ENCODE measurements around the gene CCL22.
"Not testable (repeated sequence)": the region's sequence is repeated elsewhere in the genome, so short reads cannot be mapped to it uniquely, and the experiment has no call there.

The CCL22 gene

GRCh38 chr16:57396786-57397185 lies 38.2 kb downstream of the CCL22 start:
- no peak for DNase-seq

- DNase-seq: not testable (repeated sequence)
Observed at GRCh38 chr16:57397493-57397892, 38.9 kb downstream of the CCL22 start.

DNA sequence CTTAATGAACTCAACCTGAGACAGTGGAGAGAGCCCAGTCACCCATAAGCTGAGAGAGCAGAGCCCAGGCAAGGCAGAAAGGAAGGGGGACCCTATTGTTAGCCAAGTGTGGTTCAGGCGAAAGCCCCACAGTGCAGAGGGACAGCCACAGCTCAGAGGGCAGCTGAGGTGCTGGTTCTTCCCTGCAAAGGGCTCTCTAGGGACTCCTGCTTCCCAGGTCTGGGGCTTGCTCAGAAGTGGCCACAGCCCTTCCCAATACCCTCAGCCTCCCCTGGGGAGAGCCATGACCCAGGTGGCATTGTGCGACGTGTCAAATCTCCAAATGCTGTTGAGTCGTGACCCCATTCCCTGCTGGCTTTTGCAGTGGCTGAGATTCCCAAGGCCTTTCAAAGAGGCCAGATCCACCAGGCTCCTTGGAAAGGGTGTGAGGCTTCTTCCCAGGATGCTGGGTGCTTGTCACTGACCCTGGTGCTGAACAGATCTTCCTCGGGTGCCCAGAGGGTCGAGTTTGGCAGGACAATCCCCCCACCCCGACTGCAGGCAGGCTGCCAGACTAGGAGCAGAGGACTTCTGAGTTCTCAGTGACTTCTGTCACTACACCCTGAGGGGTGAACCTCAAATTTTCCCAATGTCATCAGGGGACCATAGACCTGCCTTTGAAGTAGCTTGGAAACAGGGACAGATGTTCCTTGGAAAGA lies 43.5 kb downstream of the CCL22 start:
- no peak for DNase-seq

- no peak for DNase-seq
Observed at GRCh38 chr16:57403965-57404817, 45.6 kb downstream of the CCL22 start, which contains the start of gene CCL17. Gene CCL17 (plus strand): TSS chr16:57404767. CDS start chr16:57413933, 9,166 bp downstream.

GRCh38 chr16:57405097-57405496 lies 46.5 kb downstream of the CCL22 start:
- DNase-seq: no peak

- DNase-seq: no peak
Observed at GRCh38 chr16:57406881-57407280, 48.3 kb downstream of the CCL22 start.

DNA sequence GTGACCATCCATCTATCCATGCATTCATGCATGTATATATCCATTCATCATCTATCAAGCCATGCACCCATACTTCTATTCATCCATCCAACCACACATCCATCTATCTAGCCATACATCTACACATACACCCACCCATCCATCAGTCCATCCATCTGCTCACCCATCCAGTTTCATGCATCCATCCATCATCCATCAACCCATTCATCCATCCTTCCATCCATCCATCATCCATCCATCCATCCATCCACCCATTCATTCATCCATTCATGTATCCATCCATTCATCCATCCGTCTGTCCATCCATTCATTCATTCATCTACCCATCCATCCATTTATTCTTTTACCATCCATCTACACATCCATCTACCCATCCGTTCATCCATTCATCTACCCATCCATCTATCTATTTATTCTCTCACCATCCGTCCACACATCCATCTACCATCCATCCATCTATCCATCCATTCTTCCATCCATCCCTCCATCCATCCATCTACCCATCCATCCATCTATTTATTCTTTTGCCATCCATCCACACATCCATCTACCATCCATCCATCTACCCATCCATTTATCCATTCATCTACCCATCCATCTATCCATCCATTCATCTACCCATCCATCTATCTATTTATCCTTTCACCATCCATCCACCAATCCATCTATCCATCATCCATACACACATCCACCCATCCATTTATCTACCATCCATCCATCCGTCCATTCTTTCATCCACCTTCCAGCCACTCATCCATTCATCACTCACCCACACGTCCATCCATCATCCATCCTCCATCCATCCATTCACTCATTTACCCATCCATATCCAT lies 49.2 kb downstream of the CCL22 start:
- no peak for DNase-seq

DNA sequence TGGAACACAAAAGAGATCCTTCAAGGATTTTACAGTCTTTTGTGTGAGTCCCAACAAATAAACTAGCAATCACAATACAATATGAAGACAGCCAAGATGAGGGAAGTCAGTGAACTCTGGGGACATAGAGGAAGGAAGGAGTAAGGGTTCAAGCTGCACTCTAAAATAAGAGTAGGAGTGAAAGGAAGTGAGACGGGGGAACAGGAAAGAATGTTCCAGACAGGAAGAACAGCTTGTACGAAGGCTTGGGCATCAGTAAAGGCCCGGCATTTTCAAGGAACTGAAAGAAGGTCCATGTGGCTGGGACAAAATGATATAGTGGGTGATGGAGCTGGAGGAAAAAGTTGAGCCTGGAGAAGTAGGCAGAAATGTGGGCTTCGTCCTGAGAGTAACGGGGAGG lies 50.5 kb downstream of the CCL22 start:
- no peak for DNase-seq

DNA sequence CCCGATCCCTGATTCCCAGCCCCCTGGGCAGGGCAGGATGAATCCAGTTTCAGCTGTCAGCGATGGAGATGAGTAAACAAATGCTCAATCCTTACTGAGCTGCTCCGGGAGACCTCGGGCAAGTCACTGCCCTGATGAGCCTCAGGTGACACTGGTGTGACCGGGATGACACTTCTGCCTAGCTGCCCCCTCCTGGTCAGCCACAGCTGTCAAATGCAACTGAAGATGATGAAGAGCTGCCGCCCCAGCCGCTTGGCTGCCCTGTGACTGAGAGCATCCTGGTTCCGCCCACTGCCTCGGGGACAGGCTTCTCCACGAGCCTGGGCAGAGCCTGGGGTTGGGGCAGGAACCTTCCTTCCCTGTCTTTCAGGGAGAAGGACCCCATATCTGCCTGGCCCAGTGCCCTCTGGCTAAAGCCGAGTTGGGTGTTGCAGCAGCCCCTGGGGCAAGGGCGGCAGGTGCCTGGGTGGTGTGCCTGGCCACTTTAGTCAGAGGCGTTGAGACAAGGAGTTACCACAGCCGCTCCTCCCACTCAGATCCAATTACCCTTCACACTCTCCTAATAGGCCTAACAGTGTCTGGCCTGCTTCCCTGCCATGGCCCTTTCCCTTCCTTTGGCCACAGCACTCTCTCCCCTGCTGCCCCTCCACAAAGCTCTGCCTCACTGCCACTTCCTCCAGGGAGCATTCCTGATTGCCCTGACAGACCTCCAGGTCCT lies 51.4 kb downstream of the CCL22 start:
- no peak for DNase-seq

- no peak for DNase-seq
Observed at GRCh38 chr16:57411362-57411976, 52.9 kb downstream of the CCL22 start.

DNA sequence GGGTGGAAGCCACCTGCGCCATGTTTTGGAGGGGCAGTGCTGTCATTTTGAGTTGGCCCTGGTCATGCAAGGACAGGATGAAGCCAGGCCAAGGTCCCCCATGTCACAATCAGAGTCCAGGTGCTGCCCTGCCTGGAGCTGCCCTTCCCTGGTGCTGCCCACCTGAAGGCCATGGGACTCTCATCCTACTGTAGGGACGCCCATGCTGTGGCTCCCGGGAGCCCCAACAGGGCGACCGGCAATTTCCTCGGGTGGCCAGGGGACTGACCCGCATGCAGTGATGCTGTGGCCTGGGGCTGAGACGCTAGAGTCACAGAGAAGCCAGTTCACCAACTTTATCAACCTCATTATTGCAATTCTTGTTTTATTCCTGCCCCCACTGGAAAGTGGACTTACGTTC lies 54.0 kb downstream of the CCL22 start:
- no peak for DNase-seq

DNA sequence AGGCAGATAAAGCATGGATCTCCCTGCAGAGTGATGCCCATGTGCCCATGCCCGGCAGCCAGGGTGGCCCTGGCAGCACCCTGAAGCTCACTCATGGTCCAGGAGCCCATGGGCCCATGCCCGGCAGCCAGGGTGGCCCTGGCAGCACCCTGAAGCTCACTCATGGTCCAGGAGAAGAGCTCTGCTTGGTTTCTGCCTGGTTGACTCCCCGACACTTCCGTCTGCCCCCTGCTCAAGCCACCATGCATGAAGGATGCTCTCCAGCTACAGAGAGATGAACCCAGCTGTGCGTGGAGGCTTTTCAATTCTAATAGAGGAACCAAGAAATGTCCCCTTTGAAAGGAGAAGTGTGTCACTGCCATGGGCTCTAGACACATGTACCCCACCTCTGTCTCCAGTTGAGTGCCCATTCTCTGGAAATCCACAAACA lies 54.7 kb downstream of the CCL22 start:
- DNase-seq: no peak

DNA sequence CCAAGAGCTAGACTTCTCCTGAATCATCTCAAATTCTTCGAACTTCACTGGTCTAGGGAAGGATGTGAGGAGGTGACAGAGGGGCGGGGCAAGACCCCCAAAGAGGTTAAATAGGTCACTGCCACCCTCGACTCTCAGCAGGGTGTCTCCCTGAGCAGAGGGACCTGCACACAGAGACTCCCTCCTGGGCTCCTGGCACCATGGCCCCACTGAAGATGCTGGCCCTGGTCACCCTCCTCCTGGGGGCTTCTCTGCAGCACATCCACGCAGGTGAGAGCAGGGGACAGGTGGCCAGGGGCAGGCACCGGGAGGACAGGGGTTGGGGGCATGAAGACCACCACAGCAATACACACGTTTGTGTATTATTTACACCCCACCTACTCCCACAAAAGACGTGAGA lies 55.1 kb downstream of the CCL22 start:
- no peak for DNase-seq

Measured in effector CD8-positive, alpha-beta T cell (primary cell).